DMS53 treated with DMSO at 0.1 percent for 48 hours (cell line): ENCODE measurements around the gene PARD3.
A peak's percentile ranks its signal among the peaks of the same experiment; 100 is the strongest.

Source experiments
- DNase-seq: peaks from one replicate; lab custom pipeline; 2025; ENCODE audit not compliant: unreplicated experiment; lab: John Stamatoyannopoulos, UW

PARD3 gene

GRCh38 chr10:34825414-34825813, 10.3 kb upstream of the PARD3 start:
- DNase-seq, result no peak

- no peak for DNase-seq
Measured at GRCh38 chr10:34824870-34825269, 9.8 kb upstream of the PARD3 start.

GRCh38 chr10:34821587-34822585, 6.8 kb upstream of the PARD3 start:
- no peak for DNase-seq

GRCh38 chr10:34817586-34817985, 2.5 kb upstream of the PARD3 start:
- DNase-seq, result no peak

GRCh38 chr10:34817054-34817453, 2.0 kb upstream of the PARD3 start:
- DNase-seq, result no peak

- DNase-seq, result no peak
Measured at GRCh38 chr10:34816501-34817002, 1.5 kb upstream of the PARD3 start.

GRCh38 chr10:34816085-34816496, 995 bp upstream of the PARD3 start:
- DNase-seq, result no peak

GRCh38 chr10:34814913-34815184, 247 bp downstream of the PARD3 start:
- DNase-seq, result no peak

- DNase-seq, result no peak
Measured at GRCh38 chr10:34814223-34814912, 728 bp downstream of the PARD3 start.

- no peak for DNase-seq
Measured at GRCh38 chr10:34813626-34814222, 1.4 kb downstream of the PARD3 start.

GRCh38 chr10:34812771-34813170, 2.3 kb downstream of the PARD3 start:
- no peak for DNase-seq

GRCh38 chr10:34811968-34812514, 3.1 kb downstream of the PARD3 start:
- no peak for DNase-seq

GRCh38 chr10:34811126-34811967, 3.7 kb downstream of the PARD3 start:
- DNase-seq, result no peak

- no peak for DNase-seq
Measured at GRCh38 chr10:34809796-34810195, 5.3 kb downstream of the PARD3 start.

GRCh38 chr10:34808801-34809745, 6.0 kb downstream of the PARD3 start:
- DNase-seq, result no peak

GRCh38 chr10:34808336-34808735, 6.8 kb downstream of the PARD3 start:
- no peak for DNase-seq

GRCh38 chr10:34804306-34804705, 10.8 kb downstream of the PARD3 start:
- DNase-seq, result peak; percentile 24

- no peak for DNase-seq
Measured at GRCh38 chr10:34802692-34803091, 12.4 kb downstream of the PARD3 start.

GRCh38 chr10:34801097-34801733, 13.9 kb downstream of the PARD3 start:
- no peak for DNase-seq
